Mucosa of rectum (tissue), 2 donors: ENCODE measurements around the gene POM121L12.

Source experiments
- H3K27ac ChIP-seq, 2 donors: one replicate each; pipeline ENCODE4 v1.7.0; 2013; ENCODE audit warnings: inconsistent platforms in 2 of 2, low read depth in 2 of 2, low read length in 2 of 2
- H3K27me3 ChIP-seq, 2 donors: one replicate each; pipeline ENCODE4 v1.7.0; 2013; ENCODE audit warnings: low read length in 2 of 2; ENCODE audit not compliant: control insufficient read depth in 2 of 2, insufficient read depth in 2 of 2
- H3K36me3 ChIP-seq, 2 donors: one replicate each; pipeline ENCODE4 v1.7.0; 2013; ENCODE audit warnings: low read length in 2 of 2; ENCODE audit not compliant: control insufficient read depth in 2 of 2, insufficient read depth in 2 of 2
- H3K4me1 ChIP-seq, 2 donors: one replicate each; pipeline ENCODE4 v1.7.0; 2013; ENCODE audit warnings: low read length in 2 of 2, mild to moderate bottlenecking in 1 of 2; ENCODE audit not compliant: control insufficient read depth in 2 of 2, insufficient read depth in 2 of 2
- H3K4me3 ChIP-seq, 2 donors: one replicate each; pipeline ENCODE4 v1.7.0; 2013; ENCODE audit warnings: low read length in 2 of 2
- H3K9ac ChIP-seq, 2 donors: one replicate each; pipeline ENCODE4 v1.7.0; 2013; ENCODE audit warnings: low read length in 2 of 2, low read depth in 1 of 2, mild to moderate bottlenecking in 1 of 2
- H3K9me3 ChIP-seq, 2 donors: one replicate each; pipeline ENCODE4 v1.7.0; 2013; ENCODE audit warnings: low read length in 2 of 2; ENCODE audit not compliant: control insufficient read depth in 2 of 2
- donor health status: healthy.
- donor health status: Normal muscosa, but diverticular disease.

The POM121L12 gene

DNA sequence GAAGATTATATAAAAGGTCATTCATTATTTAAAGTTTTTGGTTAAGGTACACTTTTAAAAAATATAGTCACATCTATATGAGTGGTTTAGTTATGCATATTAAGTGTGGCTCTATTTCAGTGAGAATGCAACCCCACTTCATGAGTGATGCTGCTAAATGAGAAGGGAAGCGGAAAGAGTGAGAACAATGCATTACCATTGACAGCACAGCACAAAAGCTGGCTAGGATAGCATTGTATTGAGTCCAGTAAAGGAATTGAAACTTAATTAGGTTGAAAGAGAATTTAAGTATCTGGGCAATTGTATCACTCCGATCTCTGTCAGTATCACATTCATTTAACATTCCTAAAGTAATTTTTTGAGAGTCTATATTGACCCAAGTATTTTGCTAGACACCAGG lies 13.2 kb downstream of the POM121L12 start:
- Histone ChIP-seq H3K36me3 (no peaks in the 10 kb centered on the region), H3K27me3 (no peaks in the 10 kb centered on the region), H3K4me1 (no peaks in the 10 kb centered on the region), H3K27ac (no peak overlapping the region), H3K4me3 (no peak overlapping the region), H3K9ac (no peak overlapping the region), H3K9me3 (no peaks in the 10 kb centered on the region)

DNA sequence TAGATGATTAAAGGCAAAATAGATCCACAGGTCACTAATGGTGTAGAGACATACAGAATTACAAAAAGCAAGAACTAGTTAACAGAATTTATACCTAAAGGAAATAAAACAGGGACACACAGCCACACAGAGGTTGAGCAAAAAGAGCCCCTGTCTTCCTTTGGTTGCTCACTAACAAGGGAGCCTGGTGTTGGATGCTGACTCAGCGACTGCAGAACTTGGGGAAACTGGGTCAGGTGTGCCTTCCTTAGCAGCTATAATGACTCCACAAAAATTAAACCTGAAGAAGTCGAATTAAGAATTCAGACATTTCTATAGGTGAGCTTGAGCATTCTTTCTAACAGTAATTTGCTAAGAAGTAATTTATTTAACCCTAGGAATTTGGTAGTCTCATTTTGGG lies 15.0 kb downstream of the POM121L12 start:
- Histone ChIP-seq H3K27me3 (no peaks in the 10 kb centered on the region), H3K4me3 (no peak overlapping the region), H3K9ac (no peak overlapping the region), H3K27ac (no peak overlapping the region), H3K4me1 (no peaks in the 10 kb centered on the region), H3K36me3 (no peaks in the 10 kb centered on the region), H3K9me3 (no peaks in the 10 kb centered on the region)

DNA sequence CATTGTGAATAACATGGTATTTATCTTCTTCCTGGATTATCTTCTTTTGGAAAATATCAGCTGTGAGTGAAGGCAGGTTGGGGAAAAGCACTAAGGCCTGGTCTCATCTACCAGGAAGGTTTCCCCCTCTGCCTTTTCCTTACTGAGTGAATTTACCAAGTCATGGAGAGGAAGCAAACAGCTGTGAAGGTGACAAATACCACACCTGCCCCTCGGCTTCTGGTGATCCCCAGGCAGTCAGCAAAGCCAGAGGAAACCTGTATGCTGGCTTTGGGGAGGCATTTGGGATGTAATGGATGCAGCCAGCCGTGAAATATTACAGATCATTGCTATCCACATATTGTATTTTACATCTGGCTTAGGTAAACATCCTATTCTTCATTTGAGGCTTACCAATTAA lies 24.2 kb downstream of the POM121L12 start:
- Histone ChIP-seq H3K4me1 (no peaks in the 10 kb centered on the region), H3K4me3 (no peak overlapping the region), H3K9ac (no peak overlapping the region), H3K36me3 (no peaks in the 10 kb centered on the region), H3K9me3 (no peaks in the 10 kb centered on the region), H3K27me3 (no peaks in the 10 kb centered on the region), H3K27ac (no peak overlapping the region)

DNA sequence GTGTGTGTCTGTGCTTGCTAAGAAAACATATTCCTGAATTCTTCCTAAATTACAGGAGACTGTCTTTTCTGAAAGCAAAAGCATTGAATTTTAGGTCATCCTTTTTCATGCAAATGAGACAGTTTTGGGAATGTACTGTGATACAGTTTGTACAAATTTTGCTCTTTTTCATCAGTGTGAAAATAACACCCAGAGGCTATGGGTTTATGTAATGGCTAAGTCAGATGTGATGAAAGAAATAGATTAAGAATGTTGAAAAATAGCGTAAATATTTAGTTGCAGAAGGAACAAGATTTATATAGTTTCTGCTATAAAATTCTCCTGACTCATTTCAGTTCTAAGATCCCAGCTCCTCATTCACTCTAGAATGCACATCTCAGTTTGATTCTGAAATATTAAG lies 24.6 kb downstream of the POM121L12 start:
- Histone ChIP-seq H3K4me1 (no peaks in the 10 kb centered on the region), H3K9me3 (no peaks in the 10 kb centered on the region), H3K9ac (no peak overlapping the region), H3K27me3 (no peaks in the 10 kb centered on the region), H3K4me3 (no peak overlapping the region), H3K27ac (no peak overlapping the region), H3K36me3 (no peaks in the 10 kb centered on the region)

DNA sequence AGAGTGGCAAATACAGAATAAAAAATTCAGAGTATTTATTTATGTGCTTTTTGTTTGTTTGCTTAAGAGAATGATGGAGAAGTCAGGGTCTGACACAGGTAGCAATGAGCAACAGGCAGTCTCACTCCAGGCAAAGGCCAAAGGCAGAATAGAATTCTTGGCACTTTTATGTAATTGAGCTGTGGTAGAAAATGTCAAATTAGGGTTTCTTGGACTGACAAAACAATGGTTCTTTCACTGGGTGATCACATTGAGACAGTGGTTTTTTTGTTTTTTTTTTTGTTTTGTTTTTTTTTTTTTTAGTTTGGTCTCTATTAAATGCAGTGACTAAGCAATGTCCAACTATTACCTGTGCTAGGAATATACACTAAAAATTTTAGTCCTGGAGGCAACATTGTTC lies 27.4 kb downstream of the POM121L12 start:
- H3K9ac ChIP-seq: no peak overlapping the region

DNA sequence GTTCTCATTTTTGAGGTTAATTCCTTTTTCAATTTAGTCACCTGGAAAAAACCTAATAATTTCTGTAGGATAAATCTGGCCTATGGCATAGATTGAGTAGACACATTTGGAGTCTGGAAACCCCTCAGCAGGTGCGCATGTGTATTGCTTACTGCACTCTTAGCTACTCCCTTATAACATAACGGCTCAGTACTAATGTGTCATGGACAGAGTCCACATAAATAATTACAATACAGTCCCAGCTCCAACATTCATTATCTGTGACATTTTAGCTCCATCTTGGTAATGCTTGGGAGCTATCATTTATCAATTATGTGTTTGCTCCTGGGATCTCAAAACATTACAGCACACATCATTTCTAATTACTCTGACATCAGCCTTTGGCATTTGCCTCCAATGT lies 33.2 kb downstream of the POM121L12 start:
- no peak overlapping the region for H3K27ac ChIP-seq
- H3K4me3 ChIP-seq: no peak overlapping the region
- H3K27me3 ChIP-seq: no peaks in the 10 kb centered on the region
- H3K36me3 ChIP-seq: no peaks in the 10 kb centered on the region
- H3K9ac ChIP-seq: no peak overlapping the region
- H3K4me1 ChIP-seq: no peaks in the 10 kb centered on the region
- H3K9me3 ChIP-seq: no peaks in the 10 kb centered on the region

More for the DNA sequence above, 27.4 kb downstream of the POM121L12 start:
- H3K4me1 ChIP-seq: no peaks in the 10 kb centered on the region
- no peak overlapping the region for H3K27ac ChIP-seq
- H3K27me3 ChIP-seq: no peaks in the 10 kb centered on the region
- H3K9me3 ChIP-seq: no peaks in the 10 kb centered on the region
- H3K4me3 ChIP-seq: no peak overlapping the region
- no peaks in the 10 kb centered on the region for H3K36me3 ChIP-seq

DNA sequence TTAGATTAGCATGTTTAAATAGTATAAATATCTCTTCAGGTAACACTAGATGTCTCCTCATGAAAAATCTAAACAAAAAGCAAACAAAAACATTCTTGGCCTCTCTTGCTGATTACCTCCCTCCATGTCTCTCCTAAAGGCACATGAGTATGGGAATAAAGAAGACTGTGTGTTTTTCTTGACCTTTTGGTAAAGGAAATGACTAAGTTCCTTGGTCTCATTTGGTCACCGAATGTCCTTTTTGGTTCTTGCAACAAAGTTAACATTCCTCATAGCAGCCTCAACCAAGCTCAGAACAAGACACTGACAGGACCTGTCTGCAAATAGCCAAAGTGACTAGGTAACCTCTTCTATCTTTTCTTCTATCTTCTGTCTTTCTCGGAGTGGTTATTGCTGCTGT lies 35.5 kb downstream of the POM121L12 start:
- Histone ChIP-seq H3K4me1 (no peaks in the 10 kb centered on the region), H3K36me3 (no peaks in the 10 kb centered on the region), H3K27ac (no peak overlapping the region), H3K4me3 (no peak overlapping the region), H3K9ac (no peak overlapping the region), H3K9me3 (no peaks in the 10 kb centered on the region), H3K27me3 (no peaks in the 10 kb centered on the region)
